Astrocyte (in vitro differentiated cells and primary cell): ENCODE results near the gene PIP4K2A. TPM values are rescaled to one million over a fixed set of nuclear protein-coding genes. Genes with fewer than 3 reads are reported as not detected.

Experiments
- DNase-seq: peaks from one replicate; pipeline ENCODE4 v3.0.0-alpha.2; 2010; ENCODE audit warnings: low read depth
- FAIRE-seq: peaks from 2 replicates; lab custom pipeline; 2011; peaks lifted over from hg19 to GRCh38; lab: Jason Lieb, UNC
- H2AFZ ChIP-seq: 2 replicates; pipeline ENCODE4 v1.6.0; 2012; ENCODE audit warnings: low read depth, low read length, inconsistent platforms
- H3K27ac ChIP-seq: 2 replicates; pipeline ENCODE4 v1.5.1; 2011; ENCODE audit warnings: low read depth, low read length, inconsistent platforms
- H3K27me3 ChIP-seq: 2 replicates; pipeline ENCODE4 v1.6.0; 2011; ENCODE audit warnings: low read length, inconsistent platforms; ENCODE audit not compliant: insufficient read depth
- H3K36me3 ChIP-seq: 2 replicates; pipeline ENCODE4 v1.5.1; 2011; ENCODE audit warnings: low read length, inconsistent platforms; ENCODE audit not compliant: insufficient read depth
- H3K4me1 ChIP-seq: 2 replicates; pipeline ENCODE4 v1.5.1; 2011; ENCODE audit warnings: low read length, inconsistent platforms; ENCODE audit not compliant: insufficient read depth
- H3K4me2 ChIP-seq: 2 replicates; pipeline ENCODE4 v1.6.0; 2012; ENCODE audit warnings: low read length, inconsistent platforms
- H3K4me3 ChIP-seq: 2 replicates; pipeline ENCODE4 v1.5.1; 2011; ENCODE audit warnings: low read depth, mild to moderate bottlenecking, low read length, inconsistent platforms; ENCODE audit not compliant: insufficient read depth
- H3K79me2 ChIP-seq: 2 replicates; pipeline ENCODE4 v1.6.0; 2012; ENCODE audit warnings: mild to moderate bottlenecking, low read length, inconsistent platforms; ENCODE audit not compliant: insufficient read depth
- H3K9ac ChIP-seq: 2 replicates; pipeline ENCODE4 v1.6.0; 2012; ENCODE audit warnings: mild to moderate bottlenecking, low read length, inconsistent platforms
- H3K9me3 ChIP-seq: 2 replicates; pipeline ENCODE4 v1.5.1; 2012; ENCODE audit warnings: low read depth, mild to moderate bottlenecking, low read length, inconsistent platforms; ENCODE audit not compliant: insufficient read depth
- H4K20me1 ChIP-seq: 2 replicates; pipeline ENCODE4 v1.6.0; 2012; ENCODE audit warnings: low read length, inconsistent platforms; ENCODE audit not compliant: insufficient read depth
- H3K27ac Mint-ChIP-seq: one replicate; pipeline ENCODE4 v1.8.0; 2021; ENCODE audit warnings: mild to moderate bottlenecking, mixed read lengths; ENCODE audit not compliant: unreplicated experiment
- H3K27me3 Mint-ChIP-seq: one replicate; pipeline ENCODE4 v1.8.0; 2021; ENCODE audit warnings: low read depth, mixed read lengths; ENCODE audit not compliant: unreplicated experiment
- H3K36me3 Mint-ChIP-seq: one replicate; pipeline ENCODE4 v1.8.0; 2021; ENCODE audit warnings: low read depth, mixed read lengths; ENCODE audit not compliant: unreplicated experiment
- H3K4me1 Mint-ChIP-seq: one replicate; pipeline ENCODE4 v1.8.0; 2021; ENCODE audit warnings: low read depth, mixed read lengths; ENCODE audit not compliant: unreplicated experiment
- H3K4me3 Mint-ChIP-seq: one replicate; pipeline ENCODE4 v1.8.0; 2021; ENCODE audit warnings: mild to moderate bottlenecking, moderate library complexity, mixed read lengths; ENCODE audit not compliant: unreplicated experiment
- H3K9me3 Mint-ChIP-seq: one replicate; pipeline ENCODE4 v1.8.0; 2021; ENCODE audit warnings: mild to moderate bottlenecking, mixed read lengths; ENCODE audit not compliant: unreplicated experiment
- EZH2 ChIP-seq: IDR thresholded peaks from 2 replicates; pipeline ENCODE4 v1.6.1; 2012; ENCODE audit warnings: mild to moderate bottlenecking, low read length, inconsistent platforms; ENCODE audit not compliant: insufficient read depth
- total RNA-seq: library from RNA; stranded (reverse); gene quantifications from 2 replicates; pipeline ENCODE4 v1.2.1, GENCODE V29; 2021
- TF ChIP-seq, protein P1 (sequence below): IDR thresholded peaks from 2 replicates; pipeline ENCODE4 v1.5.1; 2011; ENCODE audit warnings: low read depth, mild to moderate bottlenecking, inconsistent platforms, low read length, moderate library complexity; ENCODE audit not compliant: insufficient read depth

PIP4K2A gene
- total RNA-seq, 1 donor from 2014 or later, result 36.8 TPM

DNA sequence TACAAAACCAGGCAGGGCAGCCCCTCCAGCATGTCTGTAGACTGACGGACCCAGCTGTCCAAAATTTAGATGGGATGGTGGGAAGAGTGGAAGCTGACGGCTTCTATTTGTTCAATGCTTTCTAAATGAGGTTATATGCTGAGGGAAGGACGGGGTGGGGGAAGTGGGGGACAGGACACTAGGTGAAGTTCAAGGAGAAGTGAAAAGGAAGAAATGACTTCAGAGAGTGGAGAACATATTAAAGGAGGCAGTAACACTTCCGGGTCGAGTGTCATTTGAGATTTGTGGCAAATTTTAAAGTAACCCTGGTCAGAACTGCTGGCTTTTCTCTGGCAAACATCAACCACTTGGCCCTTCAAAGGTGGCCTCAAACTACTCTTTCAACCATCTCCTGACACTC is 9.4 kb downstream of the PIP4K2A start:
- Histone ChIP-seq H3K36me3 (no peaks in the 10 kb centered on the region), H2AFZ (no peak overlapping the region), H3K9me3 (no peaks in the 10 kb centered on the region), H3K27ac (no peak overlapping the region), H3K27me3 (no peaks in the 10 kb centered on the region), H3K9ac (no peak overlapping the region), H3K4me2 (no peak overlapping the region), H3K4me1 (no peaks in the 10 kb centered on the region), H3K4me3 (no peak overlapping the region), H4K20me1 (peaks cover 94% of the 10 kb centered on the region), H3K79me2 (peaks cover 100% of the 10 kb centered on the region)
- DNase-seq, result no peak
- no peak for FAIRE-seq
- Mint-ChIP-seq H3K4me1 (peaks cover 8% of the 10 kb centered on the region), H3K27ac (no peak overlapping the region), H3K4me3 (no peak overlapping the region), H3K9me3 (peaks cover 1% of the 10 kb centered on the region), H3K27me3 (no peaks in the 10 kb centered on the region), H3K36me3 (peaks cover 4% of the 10 kb centered on the region)
- TF ChIP-seq, protein P1, sequence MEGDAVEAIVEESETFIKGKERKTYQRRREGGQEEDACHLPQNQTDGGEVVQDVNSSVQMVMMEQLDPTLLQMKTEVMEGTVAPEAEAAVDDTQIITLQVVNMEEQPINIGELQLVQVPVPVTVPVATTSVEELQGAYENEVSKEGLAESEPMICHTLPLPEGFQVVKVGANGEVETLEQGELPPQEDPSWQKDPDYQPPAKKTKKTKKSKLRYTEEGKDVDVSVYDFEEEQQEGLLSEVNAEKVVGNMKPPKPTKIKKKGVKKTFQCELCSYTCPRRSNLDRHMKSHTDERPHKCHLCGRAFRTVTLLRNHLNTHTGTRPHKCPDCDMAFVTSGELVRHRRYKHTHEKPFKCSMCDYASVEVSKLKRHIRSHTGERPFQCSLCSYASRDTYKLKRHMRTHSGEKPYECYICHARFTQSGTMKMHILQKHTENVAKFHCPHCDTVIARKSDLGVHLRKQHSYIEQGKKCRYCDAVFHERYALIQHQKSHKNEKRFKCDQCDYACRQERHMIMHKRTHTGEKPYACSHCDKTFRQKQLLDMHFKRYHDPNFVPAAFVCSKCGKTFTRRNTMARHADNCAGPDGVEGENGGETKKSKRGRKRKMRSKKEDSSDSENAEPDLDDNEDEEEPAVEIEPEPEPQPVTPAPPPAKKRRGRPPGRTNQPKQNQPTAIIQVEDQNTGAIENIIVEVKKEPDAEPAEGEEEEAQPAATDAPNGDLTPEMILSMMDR, result no peak
- no peak for TF ChIP-seq EZH2

DNA sequence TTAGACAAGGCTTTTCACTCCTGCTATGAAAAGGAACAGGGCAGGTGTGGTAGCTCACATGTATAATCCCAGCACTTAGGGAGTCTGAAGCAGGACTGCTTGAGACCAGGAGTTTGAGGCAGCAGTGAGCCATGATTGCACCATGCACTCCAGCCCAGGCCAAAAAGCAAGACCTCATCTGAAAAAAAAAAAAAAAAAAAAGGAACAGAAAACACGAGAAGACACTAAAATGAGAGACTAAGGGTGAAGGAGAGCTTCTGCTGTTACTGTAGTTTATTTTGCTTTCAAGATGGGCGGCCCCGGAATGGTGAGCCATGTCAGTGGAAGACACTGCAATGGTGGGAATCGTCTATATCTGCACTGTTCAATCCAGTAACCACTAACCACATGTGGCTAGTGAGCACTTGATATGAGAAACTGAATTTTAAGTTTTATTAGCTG is 9.9 kb downstream of the PIP4K2A start:
- Histone ChIP-seq H3K4me2 (no peak overlapping the region), H3K27ac (no peak overlapping the region), H3K36me3 (no peaks in the 10 kb centered on the region), H2AFZ (no peak overlapping the region), H3K4me1 (no peaks in the 10 kb centered on the region), H3K9ac (no peak overlapping the region), H3K27me3 (no peaks in the 10 kb centered on the region), H3K9me3 (no peaks in the 10 kb centered on the region), H3K4me3 (no peak overlapping the region), H3K79me2 (peaks cover 100% of the 10 kb centered on the region), H4K20me1 (peaks cover 93% of the 10 kb centered on the region)
- Mint-ChIP-seq H3K4me1 (peaks cover 8% of the 10 kb centered on the region), H3K4me3 (no peak overlapping the region), H3K36me3 (peaks cover 4% of the 10 kb centered on the region), H3K27me3 (no peaks in the 10 kb centered on the region), H3K9me3 (peaks cover 1% of the 10 kb centered on the region), H3K27ac (no peak overlapping the region)
- no peak for FAIRE-seq
- no peak for DNase-seq
- no peak for TF ChIP-seq EZH2
- TF ChIP-seq, protein P1, result no peak

DNA sequence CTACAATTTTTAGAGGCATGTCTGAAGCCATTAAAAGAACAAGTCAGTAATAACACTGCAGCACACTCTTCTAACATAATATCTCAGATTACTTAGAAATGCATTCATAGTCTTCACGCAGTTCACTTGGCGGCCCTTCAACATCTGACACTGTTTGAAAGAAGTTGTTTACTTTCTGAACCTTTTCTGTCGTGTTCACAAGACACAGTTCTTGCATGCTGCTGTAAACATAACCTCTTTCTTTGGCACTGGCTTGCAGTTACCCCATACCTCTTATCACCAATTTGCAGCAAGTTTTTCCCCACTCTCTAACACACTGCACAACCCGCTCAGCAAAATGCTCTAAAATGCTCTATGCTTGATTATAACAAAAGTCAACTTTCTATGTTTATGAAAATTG is 12.0 kb downstream of the PIP4K2A start:
- no peaks in the 10 kb centered on the region for H3K4me1 ChIP-seq
- DNase-seq (peak; percentile 31), FAIRE-seq (no peak)
- Mint-ChIP-seq H3K9me3 (no peaks in the 10 kb centered on the region), H3K27me3 (no peaks in the 10 kb centered on the region), H3K27ac (no peak overlapping the region), H3K36me3 (peaks cover 4% of the 10 kb centered on the region), H3K4me1 (peaks cover 8% of the 10 kb centered on the region), H3K4me3 (no peak overlapping the region)
- H3K4me2 ChIP-seq, result no peak overlapping the region
- no peak overlapping the region for H3K27ac ChIP-seq
- peaks cover 89% of the 10 kb centered on the region for H4K20me1 ChIP-seq
- peaks cover 100% of the 10 kb centered on the region for H3K79me2 ChIP-seq
- no peaks in the 10 kb centered on the region for H3K36me3 ChIP-seq
- no peaks in the 10 kb centered on the region for H3K9me3 ChIP-seq
- H3K27me3 ChIP-seq, result no peaks in the 10 kb centered on the region
- no peak overlapping the region for H3K4me3 ChIP-seq
- TF ChIP-seq, protein P1, result no peak
- TF ChIP-seq EZH2, result no peak
- no peak overlapping the region for H3K9ac ChIP-seq
- no peak overlapping the region for H2AFZ ChIP-seq
